ENCODE data around the gene TM4SF20. TPM values are rescaled to one million over a fixed set of nuclear protein-coding genes. Genes with fewer than 3 reads are reported as not detected.
"Not testable (repeated sequence)": the region's sequence is repeated elsewhere in the genome, so short reads cannot be mapped to it uniquely, and the experiment has no call there.

TM4SF20 gene
- polyA plus RNA-seq, 1 donor from 2014 or later = not detected

DNA sequence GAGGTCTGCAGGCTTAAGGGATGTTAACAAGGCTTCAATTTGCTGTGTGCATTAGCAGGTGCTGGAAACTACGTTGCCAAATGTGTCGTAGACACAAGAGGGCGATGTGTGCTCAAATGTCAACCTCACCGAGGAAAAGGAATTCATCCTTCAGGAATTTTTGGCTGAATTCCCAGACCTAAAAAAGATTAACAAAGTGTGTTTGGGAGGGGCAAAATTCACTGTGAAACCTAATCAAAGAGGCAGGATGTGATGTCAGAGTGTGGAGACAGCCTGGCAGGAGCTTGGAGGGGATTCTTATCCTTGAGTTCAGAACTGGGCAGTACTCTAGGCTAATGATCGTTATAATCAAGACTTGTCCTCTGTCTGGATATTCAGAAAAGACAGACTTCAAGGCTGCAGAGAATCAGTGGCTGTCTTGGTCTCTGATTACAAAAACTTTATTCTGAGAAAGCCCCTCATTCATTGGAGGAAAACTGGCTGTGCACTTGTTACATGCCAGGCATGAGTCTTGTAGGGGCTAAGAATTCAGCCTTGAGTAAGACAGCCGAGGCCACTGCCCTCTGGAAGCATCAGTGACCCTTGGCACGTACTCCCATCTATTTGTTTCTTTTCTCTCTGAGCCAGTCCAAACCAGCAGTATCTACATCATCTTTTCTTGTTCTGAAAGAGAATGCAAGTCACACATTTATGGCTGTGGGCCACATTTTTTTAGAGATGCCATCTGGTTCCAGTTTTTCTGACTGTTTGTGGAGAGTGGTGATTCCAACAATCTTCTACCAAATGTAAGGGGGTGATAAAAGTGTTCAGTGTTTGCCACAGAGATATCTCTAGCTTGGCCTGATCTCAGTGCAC is 27.3 kb upstream of the TM4SF20 start:
- H3K4me3 Mint-ChIP-seq = no peak overlapping the region

DNA sequence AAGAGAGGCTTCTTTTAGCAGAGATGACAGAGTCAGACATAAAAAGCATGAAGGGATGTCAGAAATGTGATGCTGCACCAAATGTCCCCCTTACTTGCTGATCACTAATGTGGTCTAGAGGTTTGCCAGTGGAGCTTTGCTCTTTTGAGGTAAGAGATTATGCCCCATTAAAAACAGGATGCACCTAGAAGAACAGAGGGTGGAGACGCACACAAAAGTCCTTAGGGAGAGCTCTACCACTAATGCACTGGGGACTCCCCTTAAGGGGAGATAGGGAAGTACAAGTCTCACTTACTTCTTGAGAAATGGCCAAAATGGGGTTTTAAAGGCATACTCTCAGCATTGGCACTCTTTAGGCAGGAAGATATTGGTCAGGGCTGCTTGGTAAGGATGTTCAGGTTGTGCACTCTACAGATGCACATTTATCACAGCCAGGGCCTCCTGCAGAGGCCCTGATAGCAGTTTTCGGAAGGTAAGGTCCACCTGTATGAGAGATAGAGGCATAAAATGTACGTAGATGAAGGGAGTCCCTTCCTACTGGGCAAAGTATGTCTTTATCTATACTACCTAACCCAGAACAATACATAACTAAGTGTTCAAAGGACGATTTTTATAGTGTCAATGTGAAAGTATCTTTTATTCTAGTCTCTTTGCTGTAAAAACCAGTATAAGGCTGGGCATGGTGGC is 25.6 kb upstream of the TM4SF20 start:
- peaks cover 4% of the 10 kb centered on the region for H3K27me3 Mint-ChIP-seq
- no peaks in the 10 kb centered on the region for H3K9me3 Mint-ChIP-seq
- peak overlapping the region in 2 of 4 donors; percentile 14 to 34 for H3K4me3 Mint-ChIP-seq
- no peaks in the 10 kb centered on the region for H3K36me3 Mint-ChIP-seq
- peaks cover 6 to 14% (median 13%) of the 10 kb centered on the region in 3 donors for H3K4me1 Mint-ChIP-seq
- H3K27ac Mint-ChIP-seq = peak overlapping the region in 2 of 3 donors; percentile 46 to 70

More for the DNA sequence above, 27.3 kb upstream of the TM4SF20 start:
- Mint-ChIP-seq H3K4me1 (peaks cover 13 to 21% (median 19%) of the 10 kb centered on the region in 3 donors), H3K9me3 (no peaks in the 10 kb centered on the region), H3K36me3 (no peaks in the 10 kb centered on the region), H3K27ac (no peak overlapping the region), H3K27me3 (peaks cover 4% of the 10 kb centered on the region)

DNA sequence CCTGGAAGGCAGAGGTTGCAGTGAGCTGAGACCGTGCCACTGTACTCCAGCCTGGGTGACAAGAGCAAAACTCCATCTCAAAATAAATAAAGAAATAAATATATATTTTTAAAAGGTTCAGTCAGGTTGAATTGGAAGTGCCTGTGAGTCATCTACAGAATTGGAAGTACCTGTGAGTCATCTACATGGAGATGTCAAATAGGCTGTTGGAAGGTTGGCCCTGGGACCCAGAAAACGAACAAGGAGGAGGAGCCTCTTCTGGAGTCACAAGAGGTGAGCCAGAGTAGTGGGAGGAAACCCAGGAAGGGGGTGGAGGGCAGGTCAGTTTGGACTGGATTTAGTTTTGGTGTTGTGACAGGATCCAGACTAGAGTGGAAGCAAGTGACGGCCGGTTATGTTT is 23.9 kb upstream of the TM4SF20 start:
- peaks cover 6 to 15% (median 13%) of the 10 kb centered on the region in 3 donors for H3K4me1 Mint-ChIP-seq
- H3K36me3 Mint-ChIP-seq = no peaks in the 10 kb centered on the region
- H3K27me3 Mint-ChIP-seq = peaks cover 4% of the 10 kb centered on the region
- no peak overlapping the region for H3K27ac Mint-ChIP-seq
- no peak overlapping the region for H3K4me3 Mint-ChIP-seq
- no peaks in the 10 kb centered on the region for H3K9me3 Mint-ChIP-seq

DNA sequence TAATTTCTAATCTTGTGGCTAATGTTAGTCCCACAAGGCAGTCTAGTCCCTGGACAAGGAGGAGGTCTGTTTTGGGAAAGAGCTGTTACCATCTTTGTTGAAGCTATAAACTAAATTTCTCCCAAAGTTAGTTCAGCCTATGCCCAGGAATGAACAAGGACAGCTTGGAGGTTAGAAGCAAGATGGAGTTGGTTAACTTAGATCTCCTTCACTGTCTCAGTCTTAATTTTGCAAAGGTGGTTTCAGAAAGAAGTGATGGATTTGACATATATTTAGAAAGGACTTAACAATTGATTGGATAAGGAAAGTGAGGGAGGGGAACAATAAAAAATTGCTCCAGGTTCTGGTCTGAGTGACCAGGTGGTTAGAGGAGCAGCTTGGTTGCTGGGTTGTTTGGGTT is 23.2 kb upstream of the TM4SF20 start:
- no peak overlapping the region for H3K27ac Mint-ChIP-seq

DNA sequence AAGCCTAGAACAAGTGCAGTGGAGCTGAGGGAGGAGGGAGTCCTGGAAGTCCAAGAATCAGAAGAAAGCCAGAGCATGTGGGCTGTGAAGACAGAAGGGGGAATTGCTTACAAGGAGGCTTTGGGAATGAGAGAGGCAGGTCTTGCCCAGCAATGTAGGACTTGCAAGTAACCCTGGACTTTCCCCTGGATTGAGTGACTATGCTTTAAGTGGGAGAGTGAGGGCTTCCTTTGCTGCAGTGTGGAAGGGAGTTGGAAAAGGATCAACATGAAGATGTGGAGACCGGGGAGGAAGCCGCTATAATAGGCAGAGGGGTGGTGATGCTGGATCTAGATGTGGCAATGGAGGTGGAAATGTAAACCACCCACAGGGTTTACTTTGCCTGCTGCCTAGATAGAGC is 22.4 kb upstream of the TM4SF20 start:
- Mint-ChIP-seq H3K36me3 (no peaks in the 10 kb centered on the region), H3K4me3 (no peak overlapping the region), H3K27ac (no peak overlapping the region), H3K9me3 (no peaks in the 10 kb centered on the region), H3K27me3 (peaks cover 4% of the 10 kb centered on the region), H3K4me1 (peaks cover 6 to 17% (median 15%) of the 10 kb centered on the region in 3 donors)

More for the DNA sequence above, 23.2 kb upstream of the TM4SF20 start:
- Mint-ChIP-seq H3K36me3 (no peaks in the 10 kb centered on the region), H3K4me1 (peaks cover 6 to 17% (median 15%) of the 10 kb centered on the region in 3 donors), H3K9me3 (no peaks in the 10 kb centered on the region), H3K27me3 (peaks cover 4% of the 10 kb centered on the region), H3K4me3 (no peak overlapping the region)

DNA sequence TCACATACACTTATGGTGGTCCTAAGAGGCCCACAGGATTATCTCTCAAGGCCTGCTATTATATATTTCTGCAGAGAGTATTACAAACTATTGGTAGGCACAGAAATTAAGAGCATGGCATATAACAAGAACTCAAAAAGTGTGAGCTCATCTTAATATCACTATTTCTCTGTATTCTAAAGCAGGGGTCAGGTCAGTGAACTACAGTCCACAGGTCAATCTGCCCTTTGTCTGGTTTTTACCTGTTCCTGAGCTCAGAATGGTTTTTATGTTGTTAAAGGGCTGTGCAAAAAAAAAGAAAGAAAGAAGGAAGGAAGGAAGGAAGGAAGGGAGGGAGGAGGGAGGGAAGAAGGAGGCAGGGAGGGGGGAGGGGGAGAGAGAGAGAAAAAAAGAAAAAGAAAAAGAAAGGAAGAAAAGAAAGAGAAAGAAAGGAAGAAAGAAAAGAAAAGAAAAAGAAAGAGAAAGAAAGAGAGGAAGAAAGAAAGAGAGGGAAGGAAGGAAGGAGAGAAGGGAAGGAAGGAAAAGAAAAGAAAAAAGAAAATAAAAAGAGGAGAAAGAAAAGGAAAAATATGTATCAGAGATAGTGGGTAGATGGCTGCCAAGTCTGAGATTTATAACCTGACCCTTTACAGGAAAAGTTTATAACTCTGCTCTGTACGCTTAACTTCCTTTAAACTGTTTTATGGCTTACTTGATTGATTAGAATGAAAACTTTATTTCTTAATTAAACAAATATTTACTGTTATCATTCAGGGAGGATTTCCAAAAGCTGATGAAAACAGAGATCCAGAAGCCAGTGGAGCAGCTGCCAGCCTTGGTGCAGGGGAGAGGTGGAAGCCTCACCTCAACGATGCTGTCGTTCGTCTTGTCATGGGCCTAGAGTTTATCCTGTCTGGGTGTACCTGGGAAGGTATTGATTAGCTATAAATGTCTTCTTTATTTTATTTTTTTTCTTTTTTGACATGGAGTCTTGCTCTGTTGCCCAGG is 19.9 kb upstream of the TM4SF20 start:
- Mint-ChIP-seq H3K36me3 (no peaks in the 10 kb centered on the region), H3K4me1 (peaks cover 7 to 12% (median 9%) of the 10 kb centered on the region in 3 donors), H3K27me3 (no peaks in the 10 kb centered on the region), H3K9me3 (no peaks in the 10 kb centered on the region), H3K4me3 (no peak overlapping the region), H3K27ac (peak overlapping the region in 1 of 3 donors; percentile 91)

DNA sequence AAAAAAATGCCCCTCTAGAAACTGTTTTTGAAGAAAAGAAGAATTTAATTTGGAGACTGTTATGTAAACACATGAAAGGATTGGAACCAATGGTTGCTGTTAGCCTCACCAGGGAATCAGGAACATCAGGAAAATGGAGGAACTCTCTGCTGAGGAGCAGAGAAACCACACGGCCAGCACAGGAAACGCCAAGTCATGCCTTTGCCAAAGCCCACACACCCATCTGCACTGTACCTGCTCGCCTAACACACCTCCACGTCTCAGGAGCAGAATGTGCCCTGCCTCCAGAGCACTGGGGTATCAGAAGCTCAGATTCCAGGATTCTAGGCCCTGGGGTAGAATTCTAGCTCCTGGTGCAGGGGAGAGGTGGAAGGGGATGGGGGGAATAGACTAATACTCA is 18.5 kb upstream of the TM4SF20 start:
- H3K9me3 Mint-ChIP-seq = no peaks in the 10 kb centered on the region
- H3K36me3 Mint-ChIP-seq = peaks cover 2% of the 10 kb centered on the region
- no peak overlapping the region for H3K27ac Mint-ChIP-seq
- peaks cover 10 to 20% (median 11%) of the 10 kb centered on the region in 3 donors for H3K4me1 Mint-ChIP-seq
- no peak overlapping the region for H3K4me3 Mint-ChIP-seq
- no peaks in the 10 kb centered on the region for H3K27me3 Mint-ChIP-seq

DNA sequence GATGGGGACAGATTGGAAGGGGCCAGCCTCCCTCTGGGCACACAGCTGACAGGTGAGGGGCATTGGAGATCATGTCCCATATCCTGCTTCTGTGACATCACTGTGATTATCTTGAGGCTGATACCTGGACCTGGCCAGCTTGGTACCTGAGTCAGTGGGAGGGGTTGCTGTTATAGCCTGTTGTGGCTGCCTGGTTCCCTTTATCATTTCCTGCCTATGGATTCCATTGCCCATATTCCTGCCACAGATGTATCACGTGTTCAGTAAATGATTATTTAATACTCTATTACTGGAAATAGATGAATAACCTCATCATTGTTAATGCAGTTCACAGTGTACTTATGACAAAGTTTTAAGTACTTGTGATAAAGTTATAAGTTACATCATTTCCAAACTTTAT is 16.4 kb upstream of the TM4SF20 start:
- Mint-ChIP-seq H3K9me3 (no peaks in the 10 kb centered on the region), H3K4me1 (peaks cover 12 to 20% (median 12%) of the 10 kb centered on the region in 3 donors), H3K4me3 (no peak overlapping the region), H3K27ac (peak overlapping the region in 2 of 3 donors; percentile 39 to 84), H3K36me3 (peaks cover 2% of the 10 kb centered on the region), H3K27me3 (no peaks in the 10 kb centered on the region)

DNA sequence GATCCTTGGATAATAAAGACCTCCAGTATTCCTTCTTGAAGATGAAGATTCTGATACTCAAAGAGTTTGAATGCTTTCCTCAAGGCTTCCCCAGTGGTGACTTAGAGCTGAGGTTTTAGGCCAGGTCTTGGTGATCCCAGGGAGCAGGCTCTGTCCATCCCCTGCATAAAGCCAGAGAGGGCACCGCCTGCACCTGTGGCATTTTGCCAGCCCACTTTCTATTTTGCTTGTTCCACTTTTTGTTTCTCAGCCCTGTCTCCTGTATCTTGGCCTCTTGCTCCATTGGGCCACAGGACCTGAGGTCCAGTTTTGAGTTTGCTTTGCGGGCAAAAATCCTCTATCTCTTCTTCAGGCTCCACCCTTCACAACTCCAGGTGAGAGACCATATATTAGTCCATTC is 15.3 kb upstream of the TM4SF20 start:
- H3K9me3 Mint-ChIP-seq = no peaks in the 10 kb centered on the region
- H3K27me3 Mint-ChIP-seq = no peaks in the 10 kb centered on the region
- H3K4me3 Mint-ChIP-seq = peak overlapping the region in 1 of 4 donors; percentile 55
- peaks cover 2% of the 10 kb centered on the region for H3K36me3 Mint-ChIP-seq
- peaks cover 12 to 20% (median 12%) of the 10 kb centered on the region in 3 donors for H3K4me1 Mint-ChIP-seq
- H3K27ac Mint-ChIP-seq = peak overlapping the region in 1 of 3 donors; percentile 85

DNA sequence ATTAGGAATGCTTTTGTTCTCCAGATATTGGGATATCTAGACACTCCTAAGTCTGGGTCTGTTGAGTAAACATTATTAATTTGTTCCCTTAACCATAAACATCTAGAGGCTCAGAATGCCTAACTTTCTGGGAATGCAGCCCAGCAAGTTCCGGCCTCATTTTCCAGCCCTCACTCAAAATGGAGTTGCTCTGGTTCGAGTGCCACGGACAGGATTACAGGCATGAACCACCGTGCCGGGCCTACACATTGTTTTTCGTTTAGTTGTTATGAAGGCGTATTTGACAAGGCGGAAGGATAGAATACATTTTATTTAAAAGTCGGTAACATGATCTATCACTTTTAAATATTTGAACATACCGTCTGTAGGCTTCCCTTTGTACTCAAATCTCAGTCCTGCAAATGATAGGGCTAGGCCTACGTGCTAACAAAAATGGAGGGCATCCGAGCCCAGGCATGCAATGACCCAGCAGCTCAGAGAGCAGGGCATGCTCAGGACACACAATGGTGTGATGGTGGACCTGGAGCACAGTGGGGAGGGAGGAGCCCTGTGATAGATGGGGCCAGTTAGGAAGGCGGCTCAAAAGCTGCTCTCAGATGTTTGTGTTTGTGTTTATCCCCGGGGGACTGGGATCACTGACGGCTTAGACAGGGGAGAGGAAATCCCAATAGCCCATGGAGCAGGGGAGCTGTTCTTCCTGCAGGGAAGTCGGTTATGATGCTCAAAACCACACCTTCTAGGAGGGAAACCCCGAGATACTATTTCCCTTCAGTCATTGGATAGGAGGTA is 11.6 kb upstream of the TM4SF20 start:
- Mint-ChIP-seq H3K27me3 (no peaks in the 10 kb centered on the region), H3K9me3 (no peaks in the 10 kb centered on the region), H3K27ac (no peak overlapping the region)

DNA sequence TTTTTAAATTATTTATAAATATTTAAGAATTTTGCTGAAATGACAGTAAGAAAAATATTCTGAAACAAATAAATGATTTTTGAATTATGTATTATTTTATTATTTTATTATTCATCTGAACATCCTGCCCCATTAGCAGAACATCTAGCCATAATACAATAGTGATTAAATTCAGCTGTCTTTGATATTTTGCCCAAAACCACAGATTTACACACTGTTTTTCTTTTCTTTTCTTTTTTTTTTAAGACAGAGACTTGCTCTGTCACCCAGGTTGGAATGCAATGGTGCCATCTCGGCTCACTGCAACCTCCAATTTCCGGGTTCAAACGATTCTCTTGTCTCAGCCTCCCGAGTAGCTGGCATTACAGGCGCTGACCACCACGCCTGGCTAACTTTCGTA is 10.6 kb upstream of the TM4SF20 start:
- no peak overlapping the region for H3K4me3 Mint-ChIP-seq
- peaks cover 2% of the 10 kb centered on the region for H3K36me3 Mint-ChIP-seq
- H3K9me3 Mint-ChIP-seq = no peaks in the 10 kb centered on the region
- H3K4me1 Mint-ChIP-seq = peaks cover 22 to 30% (median 27%) of the 10 kb centered on the region in 3 donors
- no peaks in the 10 kb centered on the region for H3K27me3 Mint-ChIP-seq
- H3K27ac Mint-ChIP-seq = no peak overlapping the region

More for the DNA sequence above, 11.6 kb upstream of the TM4SF20 start:
- peak overlapping the region in 1 of 4 donors; percentile 27 for H3K4me3 Mint-ChIP-seq
- peaks cover 2% of the 10 kb centered on the region for H3K36me3 Mint-ChIP-seq
- peaks cover 14 to 35% (median 17%) of the 10 kb centered on the region in 3 donors for H3K4me1 Mint-ChIP-seq

DNA sequence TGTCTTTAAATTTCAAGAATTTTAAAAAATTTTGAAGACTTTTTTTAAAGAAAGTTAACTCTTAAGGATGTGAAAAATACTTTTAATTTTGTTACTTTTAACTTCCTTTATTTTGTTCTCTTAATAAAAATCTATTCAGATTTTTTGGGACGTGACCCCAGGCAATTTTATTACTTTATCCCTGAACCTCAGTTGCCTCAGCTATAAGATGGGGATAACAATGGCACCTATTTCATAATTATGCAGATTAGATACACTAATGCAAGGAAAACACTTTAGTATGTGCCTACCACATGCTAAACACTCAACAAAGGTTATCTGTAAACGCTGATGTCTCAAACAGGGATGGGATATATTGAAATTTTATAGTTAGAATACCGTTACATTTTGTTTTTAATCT is 10.1 kb upstream of the TM4SF20 start:
- peaks cover 20 to 27% (median 25%) of the 10 kb centered on the region in 3 donors for H3K4me1 Mint-ChIP-seq
- no peak overlapping the region for H3K4me3 Mint-ChIP-seq
- H3K27me3 Mint-ChIP-seq = no peaks in the 10 kb centered on the region
- H3K36me3 Mint-ChIP-seq = peaks cover 2% of the 10 kb centered on the region
- H3K27ac Mint-ChIP-seq = no peak overlapping the region
- no peaks in the 10 kb centered on the region for H3K9me3 Mint-ChIP-seq

DNA sequence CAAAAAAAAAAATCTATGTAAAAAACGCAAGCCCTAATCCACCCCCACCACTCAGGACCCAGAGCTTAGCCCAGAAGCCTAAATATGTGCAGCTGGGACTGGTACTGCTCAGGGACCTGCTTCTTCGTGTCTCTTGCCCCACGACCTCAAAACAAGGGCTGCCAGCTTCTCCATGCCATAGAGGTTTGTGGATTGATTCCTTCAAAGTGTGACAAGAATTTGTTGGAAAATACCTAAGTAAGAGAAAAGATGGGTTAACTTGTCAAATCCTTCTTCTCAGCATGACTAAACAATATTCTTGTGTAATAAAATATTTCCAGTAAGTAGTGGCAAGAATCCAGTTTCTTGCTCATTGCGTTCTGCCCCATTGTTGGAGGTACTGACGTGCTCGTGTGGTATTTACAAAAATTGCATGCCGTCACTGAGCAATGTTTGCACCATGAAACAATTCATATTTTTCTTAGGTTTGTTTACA is 9.5 kb upstream of the TM4SF20 start:
- Mint-ChIP-seq H3K9me3 (no peaks in the 10 kb centered on the region), H3K27ac (peak overlapping the region in 1 of 3 donors; percentile 63), H3K4me1 (peaks cover 18 to 27% (median 25%) of the 10 kb centered on the region in 3 donors), H3K4me3 (peak overlapping the region in 1 of 4 donors; percentile 18), H3K27me3 (no peaks in the 10 kb centered on the region), H3K36me3 (peaks cover 4% of the 10 kb centered on the region)

DNA sequence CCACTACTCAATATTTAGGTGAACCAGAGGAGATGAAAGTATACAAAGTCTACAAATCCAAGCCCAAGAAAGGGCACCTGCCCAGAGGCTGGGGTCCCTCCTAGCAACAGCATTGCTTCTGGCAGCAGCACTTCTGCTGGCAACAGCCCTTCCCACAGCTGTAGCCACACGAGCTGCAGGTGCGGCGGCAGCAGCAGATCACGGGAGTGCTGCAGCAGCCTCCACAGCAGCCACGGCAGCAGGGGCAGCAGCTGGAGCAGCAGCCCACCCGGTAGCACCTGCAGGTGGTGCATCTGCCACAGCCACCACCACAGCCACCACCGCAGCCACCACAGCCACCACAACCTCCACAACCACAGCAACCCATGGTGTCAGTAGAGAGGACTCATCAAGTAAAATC is 8.5 kb upstream of the TM4SF20 start, which contains the start of gene SCYGR1:
Gene SCYGR1, minus strand, starts transcription at position 367 of the 400 bp plus-strand sequence. Its CDS starts 0 bp downstream, at position 367.
- Mint-ChIP-seq H3K27ac (peak within 1 kb of the TSS; percentile 79 to 95 (median 84)), H3K4me3 (peak within 1 kb of the TSS in 2 of 4 donors; percentile 24 to 66), H3K4me1 (peaks cover 16 to 21% (median 19%) of the 10 kb centered on the region in 3 donors)
- H3K9me3 Mint-ChIP-seq, H3K27me3 Mint-ChIP-seq, H3K36me3 Mint-ChIP-seq: not testable (repeated sequence)
